Activated B cell treated with CpG ODN at 0.5 μM for 24 hours (primary cell): ENCODE data around the gene TMEM218. TPM values are rescaled to one million over a fixed set of nuclear protein-coding genes. Genes with fewer than 3 reads are reported as not detected.
"Not testable (repeated sequence)": the region's sequence is repeated elsewhere in the genome, so short reads cannot be mapped to it uniquely, and the experiment has no call there.

Source experiments
- ATAC-seq: fragments of 200-7000 bp; cut with Tn5 transposase; one replicate; pipeline ENCODE4 v1.10.0; 2021; ENCODE audit warnings: low read depth, mild to moderate bottlenecking, moderate library complexity
- CTCF ChIA-PET: fragments of 350-600 bp; sonication (Branson Sonifier 250); formaldehyde crosslinking; loops from one replicate; lab custom pipeline; 2021; ENCODE audit warnings: antibody characterized with exemption; lab: Charles Lee
- POLR2A ChIA-PET: fragments of 350-600 bp; sonication (Branson Sonifier 250); formaldehyde crosslinking; loops from one replicate; lab custom pipeline; 2021; ENCODE audit warnings: antibody characterized with exemption; lab: Charles Lee
- DNase-seq: peaks from one replicate; pipeline ENCODE4 v3.0.0; 2022
- H3K27ac Mint-ChIP-seq: one replicate; pipeline ENCODE4 v1.8.0; 2020; ENCODE audit warnings: mixed read lengths
- H3K27me3 Mint-ChIP-seq: one replicate; pipeline ENCODE4 v1.8.0; 2021; ENCODE audit warnings: mixed read lengths
- H3K36me3 Mint-ChIP-seq: one replicate; pipeline ENCODE4 v1.8.0; 2021; ENCODE audit warnings: low read depth, mixed read lengths
- H3K4me1 Mint-ChIP-seq: one replicate; pipeline ENCODE4 v1.8.0; 2021; ENCODE audit warnings: mixed read lengths
- H3K4me3 Mint-ChIP-seq: one replicate; pipeline ENCODE4 v1.8.0; 2020; ENCODE audit warnings: mild to moderate bottlenecking, mixed read lengths
- H3K9me3 Mint-ChIP-seq: one replicate; pipeline ENCODE4 v1.8.0; 2020; ENCODE audit warnings: mixed read lengths
- CTCF ChIP-seq: fragments of 200-600 bp; IDR thresholded peaks from one replicate; pipeline ENCODE4 v1.8.0; 2022; ENCODE audit warnings: antibody characterized with exemption, mild to moderate bottlenecking
- intact Hi-C: fragments of 100-400 bp; cut with micrococcal nuclease; formaldehyde crosslinking; loops from one replicate; pipeline ENCODE4 v1.15.1; 2024
- total RNA-seq: library from RNA; stranded (reverse); gene quantifications from 2 replicates; pipeline ENCODE4 v1.2.3, GENCODE V29; 2022

The TMEM218 gene
- total RNA-seq, 1 donor from 2014 or later: 18.8 TPM

- Mint-ChIP-seq H3K27me3 (no peaks in the 10 kb centered on the region), H3K27ac (no peak overlapping the region), H3K36me3 (peaks cover 32% of the 10 kb centered on the region), H3K4me3 (no peak overlapping the region), H3K9me3 (no peaks in the 10 kb centered on the region), H3K4me1 (peaks cover 2% of the 10 kb centered on the region)
- ChIA-PET POLR2A (interaction anchor here (1.4 kb wide), 1 partner anchor 10 kb away, joined by 3 read pairs; no protein-coding TSS in a partner anchor), CTCF (no interaction called here)
- no peak for DNase-seq
- intact Hi-C loops: no loop called here
- no peak for TF ChIP-seq CTCF
- ATAC-seq: no peak
These were observed 18.8 kb downstream of the TMEM218 start for GRCh38 chr11:125092669-125093068.

GRCh38 chr11:125091877-125092664 lies 19.4 kb downstream of the TMEM218 start:
- no peaks in the 10 kb centered on the region for H3K27me3 Mint-ChIP-seq
- POLR2A ChIA-PET: interaction anchor here (1.1 to 1.4 kb wide), 2 partner anchors 10 to 19 kb away, joined by 3 to 6 read pairs; no protein-coding TSS in a partner anchor
- peaks cover 30% of the 10 kb centered on the region for H3K36me3 Mint-ChIP-seq
- CTCF ChIA-PET: interaction anchor here (1.1 to 3.2 kb wide), 7 partner anchors 20 to 128 kb away, joined by 3 to 29 read pairs (median 7); partner anchors contain the start of genes SLC37A2 and TMEM218
- H3K27ac Mint-ChIP-seq: no peak overlapping the region
- no peak for ATAC-seq
- intact Hi-C loops: loop anchor here (1.0 kb wide), 2 partner anchors 49 to 313 kb away; no protein-coding TSS in a partner anchor
- DNase-seq: no peak
- no peaks in the 10 kb centered on the region for H3K9me3 Mint-ChIP-seq
- no peak for TF ChIP-seq CTCF
- no peak overlapping the region for H3K4me3 Mint-ChIP-seq
- H3K4me1 Mint-ChIP-seq: peaks cover 2% of the 10 kb centered on the region

GRCh38 chr11:125091247-125091876 lies 20.1 kb downstream of the TMEM218 start:
- intact Hi-C loops: loop anchor here (1.0 kb wide), 2 partner anchors 50 to 314 kb away; no protein-coding TSS in a partner anchor
- H3K9me3 Mint-ChIP-seq: no peaks in the 10 kb centered on the region
- H3K27ac Mint-ChIP-seq: no peak overlapping the region
- ATAC-seq: peak; percentile 37
- H3K4me3 Mint-ChIP-seq: no peak overlapping the region
- ChIA-PET CTCF (interaction anchor here (0.7 to 3.2 kb wide), 14 partner anchors 9 to 338 kb away, joined by 3 to 29 read pairs (median 4); partner anchors contain the start of genes SLC37A2 and TMEM218), POLR2A (interaction anchor here (1.1 kb wide), 1 partner anchor 19 kb away, joined by 6 read pairs; no protein-coding TSS in a partner anchor)
- H3K36me3 Mint-ChIP-seq: peaks cover 26% of the 10 kb centered on the region
- no peaks in the 10 kb centered on the region for H3K27me3 Mint-ChIP-seq
- no peak for DNase-seq
- TF ChIP-seq CTCF: no peak
- H3K4me1 Mint-ChIP-seq: peaks cover 2% of the 10 kb centered on the region

- POLR2A ChIA-PET: interaction anchor here (1.1 kb wide), 1 partner anchor 20 kb away, joined by 6 read pairs; no protein-coding TSS in a partner anchor
- no peaks in the 10 kb centered on the region for H3K27me3 Mint-ChIP-seq
- intact Hi-C loops: loop anchor here (1.0 kb wide), 2 partner anchors 50 to 314 kb away; no protein-coding TSS in a partner anchor
- H3K27ac Mint-ChIP-seq: no peak overlapping the region
- ATAC-seq: no peak
- CTCF ChIA-PET: interaction anchor here (0.7 to 3.2 kb wide), 15 partner anchors 8 to 338 kb away, joined by 3 to 29 read pairs (median 4); partner anchors contain the start of genes SLC37A2 and TMEM218
- H3K4me1 Mint-ChIP-seq: peaks cover 2% of the 10 kb centered on the region
- TF ChIP-seq CTCF: no peak
- H3K36me3 Mint-ChIP-seq: peaks cover 24% of the 10 kb centered on the region
- DNase-seq: no peak
- H3K9me3 Mint-ChIP-seq: no peaks in the 10 kb centered on the region
- H3K4me3 Mint-ChIP-seq: no peak overlapping the region
These were observed 20.6 kb downstream of the TMEM218 start for GRCh38 chr11:125090816-125091215.

GRCh38 chr11:125090151-125090550 lies 21.3 kb downstream of the TMEM218 start:
- not testable (repeated sequence) for ATAC-seq, H3K27ac Mint-ChIP-seq

GRCh38 chr11:125089481-125089880 lies 21.9 kb downstream of the TMEM218 start:
- POLR2A ChIA-PET, H3K4me3 Mint-ChIP-seq, H3K27ac Mint-ChIP-seq, H3K9me3 Mint-ChIP-seq, H3K27me3 Mint-ChIP-seq, ATAC-seq, H3K4me1 Mint-ChIP-seq, DNase-seq: not testable (repeated sequence)
- CTCF ChIA-PET: interaction anchor here (0.9 to 3.2 kb wide), 2 partner anchors 52 to 119 kb away, joined by 3 to 29 read pairs; no protein-coding TSS in a partner anchor
- intact Hi-C loops: loop anchor here (1.0 kb wide), 1 partner anchor 127 kb away; no protein-coding TSS in a partner anchor
- H3K36me3 Mint-ChIP-seq: peaks cover 19% of the 10 kb centered on the region

More at GRCh38 chr11:125090151-125090550, 21.3 kb downstream of the TMEM218 start:
- H3K4me3 Mint-ChIP-seq, POLR2A ChIA-PET, DNase-seq, H3K27me3 Mint-ChIP-seq, H3K9me3 Mint-ChIP-seq, intact Hi-C loops, H3K4me1 Mint-ChIP-seq: not testable (repeated sequence)
- CTCF ChIA-PET: interaction anchor here (0.9 to 3.2 kb wide), 7 partner anchors 13 to 119 kb away, joined by 3 to 29 read pairs (median 5); no protein-coding TSS in a partner anchor
- H3K36me3 Mint-ChIP-seq: peaks cover 22% of the 10 kb centered on the region
